GM18861 (cell line): ENCODE measurements around the gene WDR74.

ENCODE experiments used
- ATAC-seq: cut with Tn5 transposase; IDR thresholded peaks from one replicate; pipeline ENCODE4 v1.9.1; 2021; ENCODE audit not compliant: unreplicated experiment

WDR74 gene

GRCh38 chr11:62799486-62799885, 39.9 kb downstream of the WDR74 start:
- no peak for ATAC-seq

- ATAC-seq: no peak
These were observed 43.1 kb downstream of the WDR74 start for GRCh38 chr11:62796281-62796680.

DNA sequence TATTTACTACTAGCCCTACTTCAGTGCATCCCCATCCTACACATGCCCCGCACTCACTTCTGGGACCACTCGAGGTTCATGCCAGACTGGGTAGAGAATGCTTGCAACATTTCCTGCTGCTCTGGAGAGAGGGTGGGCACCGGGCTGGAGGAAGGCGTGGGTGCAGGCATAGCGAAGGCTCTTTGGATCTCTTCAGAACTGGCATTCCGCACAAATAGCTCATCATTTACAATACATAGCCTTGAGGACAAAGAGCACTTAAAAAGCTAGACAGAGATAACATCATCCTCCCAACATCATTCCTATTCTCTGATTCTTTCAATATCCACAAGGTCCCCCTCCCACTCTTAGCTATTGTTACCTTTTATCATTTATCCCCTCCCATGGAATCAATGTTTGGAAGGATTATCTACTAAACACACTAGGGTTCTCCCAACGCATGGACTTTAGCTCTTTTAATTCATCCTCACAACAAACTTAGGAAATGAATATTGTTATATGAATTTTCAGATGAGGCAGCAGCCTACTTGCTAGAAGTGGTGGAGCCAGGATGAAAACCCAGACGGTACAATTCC, 45.1 kb downstream of the WDR74 start:
- ATAC-seq: no peak

DNA sequence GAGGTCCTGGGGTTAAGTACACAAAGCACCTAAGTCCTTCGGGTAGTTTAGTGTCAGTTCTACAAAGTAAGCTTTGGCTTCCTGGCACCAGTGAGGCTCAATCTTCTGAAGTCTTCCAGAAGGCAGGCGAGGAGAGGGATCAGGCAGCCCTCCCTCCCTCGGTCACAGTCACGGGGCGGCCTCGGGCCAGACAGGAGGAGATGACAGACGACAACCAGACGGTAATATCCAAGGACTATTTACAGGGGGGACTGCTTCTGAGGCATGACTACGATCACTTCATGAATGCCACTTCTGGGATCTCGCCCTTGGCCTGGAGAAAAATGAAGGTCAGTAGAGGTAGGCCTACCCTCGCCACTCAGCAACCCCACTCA, 47.2 kb downstream of the WDR74 start:
- no peak for ATAC-seq

GRCh38 chr11:62791501-62792201, 47.7 kb downstream of the WDR74 start, which contains the start of gene TMEM223:
TMEM223 (minus strand) TSS chr11:62792006; CDS start chr11:62791994, 12 bp downstream.
- ATAC-seq: peak; percentile 48

GRCh38 chr11:62789576-62789975, 49.8 kb downstream of the WDR74 start:
- no peak for ATAC-seq

DNA sequence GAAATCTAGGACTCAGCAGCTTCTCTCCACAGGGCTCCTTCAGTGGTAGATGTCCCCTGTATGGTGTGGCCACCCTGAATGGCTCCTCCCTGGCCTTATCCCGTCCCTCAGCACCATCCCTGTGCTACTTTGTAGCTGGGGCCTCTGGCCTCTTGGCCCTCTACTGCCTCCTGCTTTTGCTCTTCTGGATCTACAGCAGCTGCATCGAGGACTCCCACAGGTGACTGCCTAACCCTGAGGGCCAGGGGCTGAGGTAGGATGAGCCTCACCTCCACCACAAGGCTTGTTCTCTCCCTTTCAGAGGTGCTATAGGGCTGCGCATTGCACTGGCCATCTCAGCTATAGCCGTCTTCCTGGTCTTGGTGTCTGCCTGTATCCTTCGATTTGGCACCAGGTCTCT, 50.4 kb downstream of the WDR74 start:
- no peak for ATAC-seq

- peak; percentile 39 for ATAC-seq
These were observed 52.2 kb downstream of the WDR74 start, which contains the start of gene TMEM179B for GRCh38 chr11:62787005-62787759. TMEM179B (plus strand) TSS chr11:62787402; CDS start chr11:62787432, 30 bp downstream.

DNA sequence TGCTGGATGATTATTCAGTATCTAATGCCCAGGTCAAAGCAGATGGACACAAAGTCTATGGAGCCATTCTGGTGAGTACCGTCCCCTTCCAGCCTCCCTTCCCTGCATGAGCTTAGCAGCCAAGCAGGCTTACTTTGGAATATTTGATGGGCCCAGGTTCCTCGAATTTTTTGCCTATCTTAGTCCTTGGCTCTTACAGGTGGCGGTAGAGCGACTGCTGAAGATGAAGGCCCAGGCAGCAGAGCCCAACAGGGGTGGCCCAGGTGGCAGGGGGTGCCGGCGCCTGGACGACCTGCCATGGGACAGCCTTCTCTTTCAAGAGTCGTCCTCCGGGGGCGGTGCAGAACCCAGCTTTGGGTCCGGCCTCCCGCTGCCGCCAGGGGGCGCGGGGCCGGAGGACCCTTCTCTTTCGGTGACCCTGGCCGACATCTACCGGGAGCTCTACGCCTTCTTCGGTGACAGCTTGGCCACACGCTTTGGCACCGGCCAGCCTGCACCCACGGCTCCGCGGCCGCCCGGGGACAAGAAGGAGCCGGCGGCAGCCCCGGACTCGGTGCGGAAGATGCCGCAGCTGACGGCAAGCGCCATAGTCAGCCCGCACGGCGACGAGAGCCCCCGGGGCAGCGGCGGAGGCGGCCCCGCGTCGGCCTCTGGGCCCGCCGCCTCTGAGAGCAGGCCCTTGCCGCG, 52.9 kb downstream of the WDR74 start:
- ATAC-seq: peak; percentile 56
